ENCODE measurements around the gene ZNF358.
"Not testable (repeated sequence)": the region's sequence is repeated elsewhere in the genome, so short reads cannot be mapped to it uniquely, and the experiment has no call there.

The ZNF358 gene

DNA sequence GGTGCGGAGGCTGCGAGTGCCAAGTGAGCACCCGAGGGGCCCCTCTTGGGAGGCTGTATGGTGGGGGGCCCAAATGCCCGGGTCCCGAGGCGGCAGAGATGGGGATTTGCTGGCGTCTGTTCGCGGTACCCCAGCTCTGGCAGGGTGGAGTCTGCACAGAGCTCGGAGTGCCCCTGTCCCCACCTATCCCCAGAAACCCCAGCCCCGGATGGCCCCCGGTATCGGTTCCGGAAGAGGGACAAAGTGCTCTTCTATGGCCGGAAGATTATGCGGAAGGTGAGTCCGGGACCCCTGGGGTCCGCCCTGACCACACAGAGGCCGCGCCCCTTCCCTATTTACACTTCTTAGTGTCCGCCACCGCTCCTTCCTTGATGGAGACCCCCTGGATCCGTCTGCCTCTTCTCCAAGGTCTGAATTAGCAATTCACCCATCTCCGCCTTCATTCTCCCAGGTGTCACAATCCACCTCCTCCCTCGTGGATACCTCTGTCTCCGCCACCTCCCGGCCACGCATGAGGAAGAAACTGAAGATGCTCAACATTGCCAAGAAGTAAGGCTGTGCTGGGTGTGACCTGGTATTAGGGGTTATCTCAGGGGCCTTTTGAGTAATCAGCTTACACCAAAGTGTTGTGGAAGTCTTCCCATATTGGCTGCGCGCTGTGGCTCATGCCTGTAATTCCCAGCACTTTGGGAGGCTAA is 20.2 kb downstream of the ZNF358 start:
- DNase-seq (ENCODE audit: low read depth) = no peak

DNA sequence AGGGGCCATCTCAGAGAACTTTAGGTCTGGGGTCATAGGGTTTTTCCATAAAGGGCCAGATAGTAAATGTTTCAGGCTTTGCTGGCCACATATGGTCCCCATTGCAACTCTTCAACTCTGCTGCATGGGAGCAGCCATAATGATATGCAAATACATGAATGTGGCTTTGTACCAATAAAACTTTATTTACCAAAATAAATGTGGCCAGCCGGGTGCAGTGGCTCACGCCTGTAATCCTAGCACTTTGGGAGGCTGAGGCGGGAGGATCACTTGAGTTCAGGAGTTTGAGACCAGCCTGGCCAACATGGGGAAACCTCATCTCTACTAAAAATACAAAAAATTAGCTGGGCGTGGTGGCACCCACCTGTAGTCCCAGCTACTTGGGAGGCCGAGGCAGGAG is 23.1 kb downstream of the ZNF358 start:
- DNase-seq (ENCODE audit: low read depth) = not testable (repeated sequence)

DNA sequence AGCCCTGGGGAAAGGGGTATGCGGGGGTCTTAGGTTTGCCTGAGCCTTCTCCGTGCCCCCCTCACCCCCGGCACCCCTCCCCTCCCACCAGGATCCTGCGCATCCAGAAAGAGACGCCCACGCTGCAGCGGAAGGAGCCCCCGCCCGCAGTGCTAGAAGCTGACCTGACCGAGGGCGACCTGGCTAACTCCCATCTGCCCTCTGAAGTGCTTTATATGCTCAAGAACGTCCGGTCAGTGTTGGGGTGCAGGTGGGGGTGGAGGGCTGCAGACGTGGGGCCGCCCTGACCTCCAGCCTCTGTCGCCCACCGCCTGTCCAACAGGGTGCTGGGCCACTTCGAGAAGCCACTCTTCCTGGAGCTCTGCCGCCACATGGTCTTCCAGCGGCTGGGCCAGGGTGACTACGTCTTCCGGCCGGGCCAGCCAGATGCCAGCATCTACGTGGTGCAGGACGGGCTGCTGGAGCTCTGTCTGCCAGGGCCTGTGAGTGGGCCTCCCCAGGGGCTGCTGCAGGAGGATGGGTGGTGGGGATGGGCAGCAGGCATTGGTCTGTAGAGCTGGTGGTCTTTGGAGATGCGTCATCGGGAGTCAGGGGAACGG is 24.0 kb downstream of the ZNF358 start:
- DNase-seq (ENCODE audit: low read depth) = no peak

DNA sequence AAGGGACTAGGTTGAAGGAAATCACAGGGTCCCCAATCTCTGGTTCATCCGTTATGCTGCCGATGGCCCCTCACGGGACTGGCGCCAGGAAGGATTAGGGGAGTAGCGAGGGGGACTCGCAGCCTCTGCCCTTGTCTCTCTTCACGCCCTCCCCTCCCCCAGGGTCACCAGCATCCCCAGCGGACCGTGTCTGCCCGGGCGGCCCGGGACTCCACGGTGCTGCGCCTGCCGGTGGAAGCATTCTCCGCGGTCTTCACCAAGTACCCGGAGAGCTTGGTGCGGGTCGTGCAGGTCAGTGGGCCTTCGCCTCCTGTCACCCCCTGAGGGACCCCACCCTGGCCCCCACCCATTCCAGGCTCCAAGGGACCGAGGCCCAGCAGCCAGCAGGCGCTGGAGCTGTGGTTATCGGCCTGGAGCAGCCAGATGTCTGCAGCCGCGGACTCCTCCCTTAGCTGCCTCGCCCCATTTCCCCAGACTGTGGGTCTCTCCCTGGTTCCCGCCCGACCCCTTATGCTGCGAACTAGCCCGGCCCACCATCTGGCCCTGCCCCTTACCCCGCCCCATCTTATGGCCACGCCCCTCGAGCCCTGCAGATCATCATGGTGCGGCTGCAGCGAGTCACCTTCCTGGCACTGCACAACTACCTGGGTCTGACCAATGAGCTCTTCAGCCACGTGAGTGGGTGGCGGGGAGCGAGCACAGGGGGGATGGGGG is 25.0 kb downstream of the ZNF358 start:
- no peak for DNase-seq (ENCODE audit: low read depth)

DNA sequence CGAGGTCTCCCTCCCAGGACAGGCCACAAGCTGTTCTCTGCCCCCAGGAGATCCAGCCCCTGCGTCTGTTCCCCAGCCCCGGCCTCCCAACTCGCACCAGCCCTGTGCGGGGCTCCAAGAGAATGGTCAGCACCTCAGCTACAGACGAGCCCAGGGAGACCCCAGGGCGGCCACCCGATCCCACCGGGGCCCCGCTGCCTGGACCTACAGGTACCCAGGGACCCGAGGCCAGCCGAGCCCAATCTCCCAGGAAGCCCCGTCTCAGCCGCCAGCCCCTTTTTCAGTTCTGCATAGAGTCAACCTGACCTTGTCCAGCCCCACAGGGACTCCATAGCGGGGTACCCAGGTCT is 25.5 kb downstream of the ZNF358 start:
- DNase-seq (ENCODE audit: low read depth) = no peak

DNA sequence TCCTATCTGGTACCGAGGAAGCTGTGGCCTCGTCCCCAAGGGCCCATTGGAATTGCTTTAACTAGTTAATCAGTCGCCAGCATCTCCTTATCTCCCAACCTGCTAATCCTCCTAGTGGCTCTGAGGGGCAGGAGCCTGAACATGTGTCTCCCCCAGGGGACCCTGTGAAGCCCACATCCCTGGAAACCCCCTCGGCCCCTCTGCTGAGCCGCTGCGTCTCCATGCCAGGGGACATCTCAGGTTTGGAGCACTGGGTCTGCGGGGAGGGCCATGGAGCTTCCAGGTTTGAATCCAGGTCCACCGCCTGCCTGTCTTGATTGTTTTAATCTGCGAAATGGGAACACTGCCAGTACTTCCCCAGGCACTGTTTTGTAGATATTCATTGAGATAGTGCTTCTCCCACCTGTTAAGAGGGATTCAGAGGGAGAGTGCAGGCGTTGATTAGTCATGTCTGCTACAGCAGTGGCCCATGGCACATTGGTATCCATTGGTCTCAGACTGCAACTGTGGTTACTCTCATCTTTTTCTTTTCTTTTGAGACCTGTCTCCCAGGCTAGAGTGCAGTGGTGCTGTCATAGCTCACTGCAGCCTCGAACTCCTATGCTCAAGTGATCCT is 26.0 kb downstream of the ZNF358 start:
- DNase-seq (ENCODE audit: low read depth) = no peak

DNA sequence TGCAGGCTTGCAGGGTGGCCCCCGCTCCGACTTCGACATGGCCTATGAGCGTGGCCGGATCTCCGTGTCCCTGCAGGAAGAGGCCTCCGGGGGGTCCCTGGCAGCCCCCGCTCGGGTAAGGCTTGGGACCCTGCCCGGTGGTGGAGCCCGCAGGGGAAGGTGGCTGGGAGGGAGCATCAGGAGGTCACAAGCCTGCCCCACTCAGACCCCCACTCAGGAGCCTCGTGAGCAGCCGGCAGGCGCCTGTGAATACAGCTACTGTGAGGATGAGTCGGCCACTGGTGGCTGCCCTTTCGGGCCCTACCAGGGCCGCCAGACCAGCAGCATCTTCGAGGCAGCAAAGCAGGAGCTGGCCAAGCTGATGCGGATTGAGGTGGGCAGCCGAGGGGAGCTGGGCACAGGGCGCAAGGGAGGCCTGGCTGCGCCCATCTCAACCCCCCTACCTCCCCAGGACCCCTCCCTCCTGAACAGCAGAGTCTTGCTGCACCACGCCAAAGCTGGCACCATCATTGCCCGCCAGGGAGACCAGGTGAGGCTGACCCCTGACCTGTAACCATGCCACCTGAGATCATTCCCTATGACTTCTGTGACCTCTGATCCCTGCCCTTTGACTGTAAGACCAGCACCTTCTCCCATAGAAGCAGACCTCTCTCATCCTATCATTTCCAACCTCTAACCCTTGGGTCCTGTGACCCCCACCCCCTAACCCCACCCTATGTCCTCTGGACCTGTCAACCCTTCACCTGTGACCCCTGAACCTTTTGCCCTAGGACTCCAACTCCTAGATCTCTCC is 26.8 kb downstream of the ZNF358 start:
- DNase-seq (ENCODE audit: low read depth) = no peak

DNA sequence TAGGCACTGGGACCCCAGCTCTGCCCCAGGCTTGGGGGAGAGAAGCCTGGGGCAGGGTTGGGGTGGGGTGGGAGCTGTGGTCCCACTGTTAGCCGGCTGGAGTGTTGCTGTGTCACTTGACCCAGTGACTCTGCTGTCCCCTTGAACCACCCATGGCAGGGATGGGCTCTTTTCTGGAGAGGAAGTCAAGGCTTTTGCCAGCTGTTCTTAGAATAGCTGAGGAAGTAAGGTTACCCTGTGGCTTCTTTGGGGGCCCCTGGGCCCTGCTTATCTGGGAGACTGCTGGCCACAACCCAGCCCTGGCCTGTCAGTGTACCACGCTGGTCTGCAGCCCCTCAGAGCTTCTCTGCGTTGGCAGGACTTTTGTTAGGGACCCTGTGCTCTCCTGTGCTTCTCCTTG is 28.7 kb downstream of the ZNF358 start:
- no peak for DNase-seq (ENCODE audit: low read depth)

DNA sequence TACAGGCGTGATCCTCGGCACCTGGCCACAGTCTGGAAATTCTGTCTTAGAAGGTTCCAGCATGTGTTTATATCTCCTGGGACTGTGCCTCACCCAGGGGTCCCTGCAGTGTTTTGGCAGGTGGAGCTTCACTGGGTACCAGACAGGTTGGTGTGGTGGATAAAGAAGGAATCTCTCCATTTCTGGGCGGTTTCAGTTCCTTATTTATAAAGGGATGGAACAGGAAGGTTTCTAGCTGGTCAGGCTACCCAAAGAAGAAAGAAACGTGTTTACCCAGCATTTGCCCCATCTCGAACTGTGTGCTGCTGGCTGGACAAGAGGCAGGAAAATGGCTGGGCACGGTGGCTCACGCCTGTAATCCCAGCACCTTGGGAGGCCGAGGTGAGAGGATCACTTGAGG is 29.4 kb downstream of the ZNF358 start:
- DNase-seq (ENCODE audit: low read depth) = no peak

DNA sequence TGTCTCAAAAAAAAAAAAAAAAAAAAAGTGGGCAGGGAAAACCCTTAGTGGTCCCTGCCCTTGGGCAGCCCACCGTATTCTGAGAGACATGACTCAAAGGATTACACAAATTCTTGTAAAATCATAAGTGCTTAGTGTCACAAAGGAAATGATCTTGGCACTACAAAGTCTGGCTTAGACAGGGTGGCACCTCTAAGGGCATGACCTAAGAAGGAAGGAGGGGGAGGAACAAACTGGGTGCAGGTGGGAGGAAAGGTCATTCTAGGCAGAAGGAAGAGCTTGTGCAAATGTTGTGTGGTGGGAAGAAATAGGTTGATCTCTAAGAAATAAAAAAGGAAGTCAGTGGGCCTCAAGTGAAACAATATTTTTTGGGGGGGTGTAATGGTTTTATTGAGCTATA is 30.0 kb downstream of the ZNF358 start:
- no peak for DNase-seq (ENCODE audit: low read depth)

DNA sequence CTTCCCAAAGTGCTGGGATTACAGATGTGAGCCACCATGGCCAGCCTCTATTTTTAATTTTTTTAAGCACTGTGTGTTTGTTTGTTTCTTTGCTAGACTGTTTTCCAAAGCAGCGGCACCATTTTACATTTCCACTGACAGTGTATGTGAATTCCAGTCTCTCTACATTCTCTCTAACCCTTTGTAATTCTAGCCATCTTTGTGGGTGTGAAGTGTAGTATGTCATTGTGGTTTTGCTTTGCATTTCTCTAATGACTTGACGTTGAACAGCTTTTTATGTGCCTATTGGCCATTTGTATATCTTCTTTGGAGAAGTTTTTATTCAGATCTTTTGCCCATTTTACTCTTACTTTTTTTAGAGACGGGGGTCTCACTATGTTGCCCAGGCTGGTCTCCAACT is 31.3 kb downstream of the ZNF358 start:
- no peak for DNase-seq (ENCODE audit: low read depth)

DNA sequence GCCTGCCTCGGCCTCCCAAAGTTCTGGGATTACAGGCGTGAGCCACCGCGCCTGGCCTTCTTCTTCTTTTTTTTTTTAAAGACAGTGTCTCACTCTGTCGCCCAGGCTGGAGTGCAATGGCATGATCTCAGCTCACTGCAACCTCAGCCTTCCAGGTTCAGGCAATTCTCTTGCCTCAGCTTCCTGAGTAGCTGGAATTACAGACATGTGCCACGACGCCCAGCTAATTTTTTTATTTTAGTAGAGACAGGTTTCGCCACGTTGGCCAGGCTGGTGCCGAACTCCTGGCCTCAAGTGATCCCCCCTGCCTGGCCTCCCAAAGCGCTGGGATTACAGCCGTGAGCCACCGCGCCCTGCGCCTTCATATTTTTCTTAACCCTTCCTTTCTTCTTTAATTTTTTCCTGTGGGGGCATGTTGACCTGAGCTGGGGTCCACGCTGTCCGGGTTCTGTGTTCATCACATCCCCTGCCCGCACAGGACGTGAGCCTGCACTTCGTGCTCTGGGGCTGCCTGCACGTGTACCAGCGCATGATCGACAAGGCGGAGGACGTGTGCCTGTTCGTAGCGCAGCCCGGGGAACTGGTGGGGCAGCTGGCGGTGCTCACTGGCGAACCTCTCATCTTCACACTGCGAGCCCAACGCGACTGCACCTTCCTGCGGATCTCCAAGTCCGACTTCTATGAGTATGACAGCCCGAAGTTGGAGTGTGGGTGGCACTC is 33.7 kb downstream of the ZNF358 start:
- DNase-seq (ENCODE audit: low read depth) = no peak

DNA sequence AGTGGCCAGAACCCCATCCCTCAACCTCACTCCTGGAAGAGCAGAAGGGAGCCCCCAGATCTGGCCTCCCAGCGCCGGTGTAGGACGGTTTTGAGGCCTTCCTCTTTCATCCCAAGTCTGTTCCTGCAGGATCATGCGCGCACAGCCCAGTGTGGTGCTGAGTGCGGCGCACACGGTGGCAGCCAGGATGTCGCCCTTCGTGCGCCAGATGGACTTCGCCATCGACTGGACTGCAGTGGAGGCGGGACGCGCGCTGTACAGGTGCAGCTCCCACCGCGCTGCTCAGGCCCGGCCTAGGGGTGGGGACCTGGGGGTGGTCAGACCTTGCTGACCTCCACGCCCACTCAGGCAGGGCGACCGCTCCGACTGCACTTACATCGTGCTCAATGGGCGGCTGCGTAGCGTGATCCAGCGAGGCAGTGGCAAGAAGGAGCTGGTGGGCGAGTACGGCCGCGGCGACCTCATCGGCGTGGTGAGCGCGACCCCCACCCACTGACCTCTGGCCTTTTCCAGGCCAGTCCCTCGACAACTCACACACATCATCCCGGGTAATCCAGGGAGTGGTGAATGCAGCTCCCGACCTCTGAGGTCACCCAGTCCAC is 34.4 kb downstream of the ZNF358 start:
- no peak for DNase-seq (ENCODE audit: low read depth)

DNA sequence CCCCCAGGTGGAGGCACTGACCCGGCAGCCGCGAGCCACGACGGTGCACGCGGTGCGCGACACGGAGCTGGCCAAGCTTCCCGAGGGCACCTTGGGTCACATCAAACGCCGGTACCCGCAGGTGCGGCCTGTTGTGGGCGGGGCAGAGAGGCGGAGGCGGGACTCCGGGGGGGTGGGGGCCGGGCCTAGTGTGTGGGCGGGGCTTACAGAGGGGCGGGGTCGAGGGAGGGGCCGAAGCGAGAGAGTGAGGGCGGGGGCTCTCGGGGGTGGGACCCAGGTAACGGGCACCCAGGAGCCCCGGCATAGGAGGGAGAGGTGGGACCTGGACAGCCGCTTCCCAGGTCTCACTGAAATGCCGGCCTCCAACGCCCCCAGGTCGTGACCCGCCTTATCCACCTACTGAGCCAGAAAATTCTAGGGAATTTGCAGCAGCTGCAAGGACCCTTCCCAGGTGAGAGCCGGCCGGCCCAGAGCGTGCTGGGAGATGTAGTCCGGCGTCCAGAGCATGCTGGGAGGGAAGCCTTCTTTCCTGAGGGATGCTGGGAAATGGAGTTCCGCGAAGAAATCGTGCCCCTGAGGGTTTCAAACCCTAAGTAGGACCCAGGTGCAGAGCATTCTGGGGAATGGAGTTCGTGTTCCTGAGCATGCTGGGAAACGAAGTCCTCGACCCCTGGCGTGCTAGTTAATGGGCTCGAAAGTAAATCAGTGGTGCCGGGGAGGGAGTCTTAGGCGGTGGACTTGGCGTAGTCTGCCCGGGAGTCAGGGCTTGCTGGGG is 35.3 kb downstream of the ZNF358 start:
- DNase-seq (ENCODE audit: low read depth) = no peak

DNA sequence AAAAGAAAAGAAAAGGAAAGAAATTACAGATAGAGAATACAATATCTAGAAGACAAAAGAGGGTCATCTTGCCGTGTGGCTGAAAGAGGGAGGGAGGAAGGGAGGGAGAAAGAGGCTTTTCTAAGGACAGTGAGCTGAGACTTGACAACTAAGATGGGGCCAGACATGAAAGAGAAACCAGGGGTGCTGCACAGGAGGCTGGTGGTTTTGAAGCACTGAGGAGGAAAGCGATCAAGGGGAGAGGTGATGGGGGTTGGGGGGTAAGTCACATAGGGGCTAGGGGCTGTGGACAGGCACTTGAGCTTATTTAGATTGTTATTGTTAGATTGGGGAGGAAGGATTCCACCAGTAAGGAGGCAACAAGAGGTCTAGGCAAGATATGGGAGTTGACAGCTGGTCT is 36.9 kb downstream of the ZNF358 start:
- DNase-seq (ENCODE audit: low read depth) = no peak

DNA sequence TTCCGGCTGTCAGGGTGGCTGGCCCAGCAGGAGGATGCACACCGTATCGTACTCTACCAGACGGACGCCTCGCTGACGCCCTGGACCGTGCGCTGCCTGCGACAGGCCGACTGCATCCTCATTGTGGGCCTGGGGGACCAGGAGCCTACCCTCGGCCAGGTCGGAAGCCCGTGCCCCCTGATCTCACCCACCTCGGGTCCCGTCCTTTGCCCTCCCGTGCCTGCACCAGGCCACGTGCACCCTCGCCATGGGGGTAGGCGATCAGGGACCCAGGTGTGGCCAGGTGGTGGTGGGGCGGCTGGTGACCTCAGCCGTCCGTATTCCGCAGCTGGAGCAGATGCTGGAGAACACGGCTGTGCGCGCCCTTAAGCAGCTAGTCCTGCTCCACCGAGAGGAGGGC is 38.7 kb downstream of the ZNF358 start:
- DNase-seq (ENCODE audit: low read depth) = no peak

DNA sequence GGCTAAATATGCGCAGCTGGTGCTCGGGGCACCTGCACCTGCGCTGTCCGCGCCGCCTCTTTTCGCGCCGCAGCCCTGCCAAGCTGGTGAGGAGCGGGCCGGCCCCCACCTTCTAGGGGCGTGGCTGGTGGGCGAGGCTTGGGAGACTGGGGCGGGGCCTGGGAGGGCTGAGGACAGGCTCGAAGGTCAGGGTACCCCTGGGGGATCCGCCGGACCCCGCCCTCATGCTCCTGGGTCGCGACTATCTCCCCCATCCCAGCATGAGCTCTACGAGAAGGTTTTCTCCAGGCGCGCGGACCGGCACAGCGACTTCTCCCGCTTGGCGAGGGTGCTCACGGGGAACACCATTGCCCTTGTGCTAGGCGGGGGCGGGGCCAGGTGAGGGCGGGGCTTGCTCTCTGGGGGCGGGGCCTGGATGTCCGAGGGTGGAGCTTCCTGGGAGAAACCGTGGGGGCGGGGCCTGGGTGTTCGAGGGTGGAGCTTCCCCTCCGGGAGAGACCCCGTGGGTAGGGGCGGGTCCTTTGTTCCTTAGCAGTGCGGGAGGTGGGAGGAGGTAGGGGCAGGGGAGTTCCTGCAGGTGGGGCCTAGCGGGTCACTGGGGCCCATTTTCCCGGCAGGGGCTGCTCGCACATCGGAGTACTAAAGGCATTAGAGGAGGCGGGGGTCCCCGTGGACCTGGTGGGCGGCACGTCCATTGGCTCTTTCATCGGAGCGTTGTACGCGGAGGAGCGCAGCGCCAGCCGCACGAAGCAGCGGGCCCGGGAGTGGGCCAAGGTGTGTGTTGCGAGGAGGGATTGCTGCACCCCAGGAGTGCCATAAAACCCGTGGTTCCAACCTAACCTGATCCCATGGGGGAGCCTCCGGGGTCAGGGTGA is 39.3 kb downstream of the ZNF358 start:
- no peak for DNase-seq (ENCODE audit: low read depth)

DNA sequence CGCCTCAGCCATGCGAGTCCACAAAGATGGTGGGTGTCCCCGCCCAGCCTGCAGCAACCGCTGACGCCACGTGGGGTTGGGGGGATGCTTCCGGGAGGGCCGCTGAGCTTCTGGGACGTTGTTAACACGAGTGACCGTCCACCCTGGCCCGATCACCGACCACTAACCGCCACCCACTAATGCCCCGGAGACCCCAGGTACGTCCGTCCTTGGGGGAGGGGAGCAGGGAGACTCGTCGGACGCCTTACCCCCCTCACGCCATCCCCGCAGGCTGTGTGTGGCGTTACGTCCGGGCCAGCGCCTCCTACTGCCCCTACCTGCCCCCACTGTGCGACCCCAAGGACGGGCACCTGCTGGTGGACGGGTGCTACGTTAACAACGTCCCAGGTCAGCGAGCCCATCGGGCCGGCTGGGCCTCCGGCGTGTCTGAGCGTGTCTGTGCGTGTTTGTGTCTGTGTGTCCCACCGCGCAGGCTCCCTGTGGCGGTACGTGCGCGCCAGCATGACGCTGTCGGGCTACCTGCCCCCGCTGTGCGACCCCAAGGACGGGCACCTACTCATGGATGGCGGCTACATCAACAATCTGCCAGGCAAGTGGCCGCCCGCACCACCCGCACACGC is 40.9 kb downstream of the ZNF358 start:
- DNase-seq (ENCODE audit: low read depth) = no peak

DNA sequence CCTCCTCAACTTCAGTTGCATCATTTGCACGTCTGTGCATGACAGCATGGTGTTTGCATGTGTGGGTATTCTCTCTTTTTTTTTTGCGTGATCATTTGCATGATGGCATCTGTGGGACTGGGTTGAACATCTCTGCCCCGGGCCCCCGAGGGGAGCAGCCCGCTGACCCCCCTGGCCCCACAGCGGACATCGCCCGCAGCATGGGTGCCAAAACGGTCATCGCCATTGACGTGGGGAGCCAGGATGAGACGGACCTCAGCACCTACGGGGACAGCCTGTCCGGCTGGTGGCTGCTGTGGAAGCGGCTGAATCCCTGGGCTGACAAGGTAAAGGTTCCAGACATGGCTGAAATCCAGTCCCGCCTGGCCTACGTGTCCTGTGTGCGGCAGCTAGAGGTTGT is 42.8 kb downstream of the ZNF358 start:
- no peak for DNase-seq (ENCODE audit: low read depth)

Measured in non-pigmented ciliary epithelial cell (primary cell).